ENCODE data around the gene MITF.

MITF gene

DNA sequence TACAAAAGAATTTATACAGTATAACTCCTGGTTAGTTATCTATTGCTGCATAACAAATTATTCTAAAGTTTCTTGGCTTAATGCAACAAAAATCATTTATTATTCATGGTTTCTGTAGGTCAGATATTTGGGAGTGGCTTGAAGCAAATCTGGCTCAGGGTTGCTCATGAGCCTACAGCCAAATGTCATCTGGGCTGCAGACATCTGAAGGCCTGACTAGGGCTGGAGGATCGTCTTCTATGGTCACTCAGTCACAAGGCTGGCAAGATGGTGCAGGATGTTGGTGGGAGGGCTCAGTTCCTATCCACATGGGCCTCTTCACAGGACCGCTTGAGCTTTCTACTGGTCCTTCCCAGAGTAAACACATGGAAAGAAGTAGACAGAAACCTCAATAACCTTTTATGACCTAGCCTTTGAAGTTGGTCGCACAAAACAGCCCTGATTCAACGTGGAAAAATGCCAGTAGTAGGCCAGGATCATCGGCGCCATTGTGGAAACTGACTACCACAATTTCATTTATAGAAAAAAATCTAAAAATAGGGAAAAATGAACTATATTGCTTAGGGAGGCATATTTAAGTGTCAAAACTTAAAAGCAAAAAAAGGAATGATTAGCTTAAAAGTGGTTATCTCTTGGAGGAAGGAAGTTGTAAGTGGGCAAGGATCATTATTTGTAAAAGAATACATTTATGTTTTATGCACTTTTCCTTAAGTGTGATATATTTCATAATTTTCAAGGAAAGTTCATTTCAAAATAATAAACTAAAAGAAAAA, 9.9 kb upstream of the MITF start:
- no peak for DNase-seq (ENCODE audit: low spot score)

DNA sequence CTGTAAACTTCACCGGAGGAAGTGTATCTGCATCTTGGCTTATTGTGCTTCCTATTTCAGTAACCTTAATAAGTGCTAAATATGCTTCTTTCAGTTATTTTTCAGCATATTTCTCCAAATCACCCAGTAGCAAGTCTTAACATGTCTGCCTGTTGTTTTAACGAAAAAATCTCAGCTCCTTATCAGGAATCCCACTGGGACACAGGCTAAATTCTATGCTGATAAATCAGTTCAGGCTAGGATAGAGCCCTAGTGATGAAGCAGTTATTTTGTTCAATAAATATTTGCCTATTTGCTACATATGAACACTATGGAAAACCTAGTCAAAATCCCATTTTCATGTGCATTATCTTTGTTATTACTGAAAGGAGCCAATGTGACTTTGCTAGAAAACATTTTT, 8.2 kb upstream of the MITF start:
- no peak for DNase-seq (ENCODE audit: low spot score)

GRCh38 chr3:69735893-69736292, 3.4 kb upstream of the MITF start:
- no peak for DNase-seq (ENCODE audit: low spot score)

GRCh38 chr3:69737392-69737791, 1.9 kb upstream of the MITF start:
- DNase-seq (ENCODE audit: low spot score) = no peak

GRCh38 chr3:69738315-69738714, 949 bp upstream of the MITF start:
- DNase-seq (ENCODE audit: low spot score) = no peak

DNA sequence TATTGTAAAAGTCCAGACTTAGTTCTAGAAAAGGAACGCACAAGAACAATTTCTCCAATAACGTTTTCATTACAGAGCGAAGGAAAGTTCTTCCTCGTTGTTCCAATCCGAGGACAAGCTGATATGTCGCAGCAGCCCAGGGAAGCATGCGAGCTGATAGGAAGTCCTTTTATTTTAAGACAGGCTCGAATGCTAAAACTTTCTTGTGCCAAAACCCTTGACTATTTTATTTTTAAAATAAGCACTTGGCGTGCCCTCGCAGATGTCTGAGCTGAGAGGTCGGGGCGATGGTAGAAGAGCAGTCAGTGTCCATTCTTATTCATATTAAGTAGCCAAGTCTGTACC, 433 bp upstream of the MITF start:
- no peak for DNase-seq (ENCODE audit: low spot score)

DNA sequence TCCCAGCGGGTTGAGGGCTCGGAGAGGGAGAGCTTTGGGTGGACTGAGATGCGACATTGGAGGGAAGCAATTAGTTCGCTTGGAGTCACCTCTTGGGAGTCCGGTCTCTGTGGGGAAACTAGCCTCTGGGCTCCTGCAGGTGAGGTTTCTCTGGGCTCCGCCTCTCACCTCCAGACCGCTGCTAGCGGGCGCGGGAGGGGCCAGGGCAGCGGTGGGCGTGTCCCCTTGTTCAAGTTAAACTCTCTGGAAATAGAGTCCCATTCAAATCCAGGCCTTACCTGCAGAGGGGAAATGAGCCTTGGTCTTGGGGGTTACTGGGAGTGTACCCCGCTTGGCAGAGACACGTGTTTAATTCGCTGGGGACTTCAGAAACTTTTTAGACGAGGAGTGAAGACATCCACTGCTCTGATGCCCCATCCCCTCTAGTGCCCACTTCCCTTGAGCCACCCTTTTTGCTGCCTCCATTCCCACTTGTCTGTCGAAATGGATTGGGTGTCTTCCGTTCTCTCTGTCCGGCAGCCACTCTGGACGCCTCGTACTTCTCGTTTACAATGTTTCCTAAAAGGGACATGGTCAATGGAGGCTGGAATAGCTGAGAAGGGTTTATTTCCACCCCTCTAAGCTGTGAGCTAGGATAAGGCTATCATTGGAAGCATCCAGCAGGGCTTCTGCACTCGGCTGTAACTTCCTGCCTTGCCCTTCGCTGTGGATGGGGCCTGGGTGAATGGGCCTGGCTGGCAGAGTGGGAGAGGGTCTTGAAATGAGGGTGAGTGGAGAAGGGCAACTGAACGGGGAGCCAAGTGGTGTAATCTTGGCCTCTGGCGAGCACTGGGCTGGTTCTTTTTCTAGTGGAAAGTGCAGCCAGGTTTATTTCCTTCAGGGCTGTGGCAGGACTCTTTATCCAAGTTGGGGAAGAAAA, 1.1 kb downstream of the MITF start:
- DNase-seq (ENCODE audit: low spot score) = peak; percentile 24

- no peak for DNase-seq (ENCODE audit: low spot score)
These were observed 1.9 kb downstream of the MITF start for GRCh38 chr3:69741032-69741767.

DNA sequence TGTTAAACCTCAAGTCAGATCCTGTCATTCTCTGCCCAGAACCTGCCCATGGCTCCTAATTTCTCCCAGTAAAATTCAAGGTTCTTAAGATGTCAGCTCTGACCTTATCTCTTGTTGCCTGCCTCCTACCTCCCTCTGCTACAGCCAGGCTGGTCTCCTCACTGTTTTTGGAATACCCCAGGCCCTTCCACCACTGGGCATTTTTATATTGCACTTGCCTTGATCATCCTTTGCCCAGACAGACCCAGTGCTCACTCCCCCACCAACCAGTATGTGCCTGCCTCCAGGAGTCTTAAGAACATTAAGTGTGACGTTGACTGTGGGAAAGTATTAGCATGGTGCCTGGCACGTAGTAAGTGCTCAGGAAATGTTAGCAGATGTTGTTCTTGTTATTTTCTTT, 3.1 kb downstream of the MITF start:
- DNase-seq (ENCODE audit: low spot score) = no peak

GRCh38 chr3:69743975-69744906, 5.0 kb downstream of the MITF start:
- DNase-seq (ENCODE audit: low spot score) = no peak

GRCh38 chr3:69745505-69745904, 6.2 kb downstream of the MITF start:
- DNase-seq (ENCODE audit: low spot score) = no peak

DNA sequence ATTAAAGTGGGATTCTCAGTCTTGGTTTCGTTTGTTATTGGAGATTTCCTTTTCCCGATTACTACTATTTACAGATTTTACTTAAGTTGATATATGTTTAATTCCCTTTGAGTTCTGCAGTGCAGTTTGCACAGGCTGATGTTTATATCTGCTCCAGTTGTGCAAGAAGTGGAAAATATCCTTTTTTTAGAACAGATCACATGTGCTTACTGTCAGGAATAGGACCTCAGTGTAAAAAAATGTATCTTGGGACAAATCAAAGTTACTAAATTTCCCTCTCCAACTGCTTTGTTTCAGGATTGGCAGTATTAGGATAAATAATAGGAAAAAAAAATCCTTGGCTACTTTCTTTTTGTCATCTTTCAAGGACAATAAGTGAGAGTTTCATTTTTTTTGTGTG, 6.9 kb downstream of the MITF start:
- no peak for DNase-seq (ENCODE audit: low spot score)

DNA sequence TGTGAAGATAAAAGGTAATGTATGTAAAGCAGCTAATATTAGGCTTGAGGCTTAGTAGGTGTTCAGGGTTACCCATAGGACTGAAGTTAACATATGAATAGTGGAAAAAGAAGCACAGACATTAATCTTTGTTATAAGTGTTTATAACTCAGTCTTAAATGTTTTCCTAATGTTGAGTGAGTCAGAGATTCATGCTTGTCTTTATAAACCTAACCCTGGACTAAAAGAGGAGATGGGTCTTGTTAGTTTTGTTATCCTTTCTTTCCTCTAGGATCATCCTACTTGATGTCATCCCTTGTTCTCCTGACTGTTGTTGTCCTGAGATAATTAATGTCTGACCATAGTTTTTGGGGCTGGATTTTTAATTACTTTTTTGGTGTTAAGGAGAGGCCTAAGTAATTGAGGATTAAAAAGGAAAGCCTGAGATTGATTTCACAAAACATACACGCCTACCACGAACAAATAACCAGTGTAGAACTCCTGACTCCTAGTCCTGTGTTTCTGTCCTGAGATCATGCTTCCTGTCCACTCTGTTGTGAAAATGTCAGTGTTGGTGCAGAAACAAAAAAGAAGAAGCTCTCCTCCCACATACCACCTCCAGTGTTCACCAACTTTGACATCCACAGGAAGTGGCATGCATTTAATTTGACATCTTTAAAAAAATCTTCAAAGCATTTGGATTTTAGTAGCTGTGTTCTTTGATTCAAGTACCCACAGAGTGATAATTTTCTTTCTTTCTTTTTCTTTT, 8.4 kb downstream of the MITF start:
- DNase-seq (ENCODE audit: low spot score) = no peak

DNA sequence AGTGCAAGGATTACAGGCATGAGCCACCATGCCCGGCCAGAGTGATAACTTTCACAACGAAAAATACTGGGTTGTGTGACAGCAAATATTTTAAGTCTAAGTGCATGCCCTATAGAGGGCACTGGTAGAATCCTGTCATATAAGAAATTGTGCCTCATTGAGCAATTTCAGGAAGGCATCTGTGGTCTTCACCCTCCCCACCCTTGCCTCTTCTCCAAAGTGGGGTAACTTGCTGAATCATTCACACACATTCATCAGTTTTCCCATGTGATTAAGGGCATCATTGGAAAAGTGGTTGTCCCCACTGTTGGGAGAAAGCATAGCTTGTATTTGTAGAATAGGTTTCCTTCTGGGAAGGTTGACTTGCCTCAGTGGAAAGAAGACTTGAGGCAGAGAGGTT, 9.2 kb downstream of the MITF start:
- DNase-seq (ENCODE audit: low spot score) = no peak

DNA sequence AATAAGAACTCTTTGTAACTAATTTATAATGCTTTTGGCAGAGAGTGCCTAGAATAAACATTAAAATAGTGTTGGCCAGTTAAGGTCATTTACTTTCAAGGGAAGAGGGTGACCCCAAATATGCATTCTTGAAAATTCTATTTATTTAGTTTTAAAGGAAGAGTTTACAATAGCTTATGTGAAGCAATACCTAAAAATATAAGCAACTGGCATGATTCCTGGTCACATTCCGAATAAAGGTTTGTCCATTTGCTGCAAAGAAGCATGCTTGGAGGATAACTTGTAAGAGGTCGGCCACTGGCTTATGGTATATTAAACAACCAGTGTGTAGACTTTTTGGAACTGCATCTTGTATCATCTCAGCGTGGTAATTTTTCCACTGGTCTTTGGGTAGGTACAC, 10.2 kb downstream of the MITF start:
- DNase-seq (ENCODE audit: low spot score) = no peak

- DNase-seq (ENCODE audit: low spot score) = no peak
These were observed 11.3 kb downstream of the MITF start for GRCh38 chr3:69750549-69750948.

- no peak for DNase-seq (ENCODE audit: low spot score)
These were observed 11.8 kb downstream of the MITF start for GRCh38 chr3:69751074-69751476.

GRCh38 chr3:69752241-69752640, 13.0 kb downstream of the MITF start:
- DNase-seq (ENCODE audit: low spot score) = no peak

- DNase-seq (ENCODE audit: low spot score) = no peak
These were observed 14.0 kb downstream of the MITF start for GRCh38 chr3:69753179-69753775.

DNA sequence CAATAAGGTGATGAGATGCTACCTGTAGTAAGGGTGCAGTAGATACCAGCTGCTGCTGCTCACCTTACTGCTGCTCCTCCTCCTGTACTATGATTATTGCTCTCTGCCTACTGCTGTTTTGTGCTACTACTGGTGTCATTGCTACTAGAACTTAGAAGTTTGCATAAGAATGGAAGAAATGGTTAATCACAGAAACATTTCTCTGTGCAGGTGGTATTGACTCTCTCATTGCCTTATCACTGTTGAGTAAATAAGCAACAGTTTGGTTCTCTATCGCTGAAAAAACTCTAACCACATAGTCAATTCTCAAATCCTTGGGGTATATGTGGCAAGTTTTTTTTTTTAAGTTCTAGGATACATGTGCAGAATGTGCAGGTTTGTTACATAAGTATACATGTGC, 16.5 kb downstream of the MITF start:
- no peak for DNase-seq (ENCODE audit: low spot score)

Measured in hematopoietic multipotent progenitor cell treated with erythropoietin and hydrocortisone succinate and interleukin-3 and kit ligand, for 15 days (in vitro differentiated cells).